GM18861 (cell line): Measurements from ENCODE around the gene AHCYL2.
"Not testable (repeated sequence)": the region's sequence is repeated elsewhere in the genome, so short reads cannot be mapped to it uniquely, and the experiment has no call there.

ENCODE experiments used
- ATAC-seq: cut with Tn5 transposase; IDR thresholded peaks from one replicate; pipeline ENCODE4 v1.9.1; 2021; ENCODE audit not compliant: unreplicated experiment

AHCYL2 gene

DNA sequence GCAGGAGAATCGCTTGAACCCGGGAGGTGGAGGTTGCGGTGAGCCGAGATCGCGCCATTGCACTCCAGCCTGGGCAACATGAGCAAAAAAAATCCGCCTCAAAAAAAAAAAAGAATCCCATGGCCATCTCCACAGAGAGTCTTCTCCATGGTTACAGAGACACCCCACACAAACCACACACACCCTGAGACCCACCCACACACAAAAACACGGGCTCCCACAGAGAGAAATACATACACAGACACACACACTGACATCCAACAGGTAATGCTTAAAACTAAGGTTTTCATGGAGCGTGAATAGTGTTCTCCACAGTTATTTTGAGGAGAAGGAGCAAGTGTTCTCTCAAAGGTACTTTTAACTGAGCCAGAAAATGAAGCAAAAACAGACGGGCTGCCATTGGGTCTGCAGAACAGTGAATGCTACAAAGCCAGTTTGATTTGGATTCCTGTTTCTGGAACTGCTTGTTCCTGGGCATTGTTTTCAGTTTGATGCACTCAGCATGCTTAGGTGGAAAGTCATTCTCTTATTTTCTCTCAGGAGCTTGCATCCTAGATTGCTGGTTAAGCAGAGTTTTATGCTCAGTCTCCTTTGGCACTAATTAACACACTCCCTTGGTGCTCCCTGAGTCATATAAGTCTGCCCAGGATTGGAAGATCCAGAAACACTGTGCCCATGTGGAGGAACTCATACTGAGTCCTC is 15.4 kb downstream of the AHCYL2 start:
- ATAC-seq: no peak

DNA sequence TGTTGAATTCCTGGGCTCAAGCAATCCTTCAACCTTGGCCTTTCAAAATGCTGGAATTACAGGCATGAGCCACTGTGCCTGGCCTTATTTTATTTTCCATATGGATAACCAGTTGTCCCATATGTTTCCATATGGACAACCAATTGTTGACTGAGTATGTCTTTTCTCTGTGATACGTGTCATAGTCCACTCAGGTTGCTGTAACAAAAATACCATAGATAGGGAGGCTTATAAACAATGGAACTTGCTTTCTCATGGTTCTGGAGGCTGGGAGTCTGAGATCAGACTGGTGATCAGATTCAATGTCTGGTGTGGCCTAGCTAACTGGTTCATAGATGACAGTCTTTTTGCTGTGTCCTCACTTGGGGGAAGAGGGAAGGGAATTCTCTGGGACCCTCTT is 19.4 kb downstream of the AHCYL2 start:
- no peak for ATAC-seq

GRCh38 chr7:129245533-129245932 is 20.7 kb downstream of the AHCYL2 start:
- no peak for ATAC-seq

GRCh38 chr7:129247087-129247486 is 22.3 kb downstream of the AHCYL2 start:
- no peak for ATAC-seq

- ATAC-seq: no peak
Measured at GRCh38 chr7:129252128-129252527, 27.3 kb downstream of the AHCYL2 start.

DNA sequence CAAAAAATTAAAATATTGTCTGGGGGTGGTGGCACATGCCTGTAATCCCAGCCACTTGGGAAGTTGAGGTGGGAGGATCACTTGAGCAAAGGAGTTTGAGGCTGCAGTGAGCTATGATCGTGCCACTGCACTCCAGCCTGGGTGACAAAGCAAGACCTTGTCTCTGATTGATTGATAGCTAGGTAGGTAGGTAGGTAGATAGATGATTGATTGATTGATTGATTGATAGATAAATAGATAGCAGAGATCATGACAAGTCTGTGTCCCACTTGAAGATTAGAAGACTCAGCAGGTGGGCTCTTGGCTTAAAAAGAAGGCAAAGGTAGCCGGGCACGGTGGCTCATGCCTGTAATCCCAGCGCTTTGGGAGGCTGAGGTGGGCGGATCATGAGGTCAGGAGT is 27.8 kb downstream of the AHCYL2 start:
- ATAC-seq: not testable (repeated sequence)

- ATAC-seq: no peak
Measured at GRCh38 chr7:129255800-129256199, 31.0 kb downstream of the AHCYL2 start.

GRCh38 chr7:129256221-129256620 is 31.4 kb downstream of the AHCYL2 start:
- no peak for ATAC-seq

DNA sequence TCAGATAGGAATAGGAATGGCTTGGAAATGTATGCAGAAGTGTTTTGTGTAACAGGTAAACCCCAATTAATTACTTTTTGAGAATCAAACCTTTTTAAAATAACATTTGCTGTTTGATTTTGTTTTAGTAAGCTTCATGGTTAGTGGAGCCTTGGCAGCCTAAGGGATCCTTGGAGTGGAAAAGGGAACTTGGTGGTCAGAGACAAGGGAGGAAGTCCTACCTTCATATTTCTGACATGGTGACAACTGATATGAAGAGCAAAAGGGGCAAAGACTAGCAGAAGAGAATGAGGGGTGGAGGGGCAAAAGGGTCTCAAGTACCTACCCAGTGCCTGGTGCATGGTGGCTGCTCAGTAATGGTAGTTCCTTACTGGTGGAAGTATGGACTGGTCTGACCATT is 32.3 kb downstream of the AHCYL2 start:
- ATAC-seq: no peak

DNA sequence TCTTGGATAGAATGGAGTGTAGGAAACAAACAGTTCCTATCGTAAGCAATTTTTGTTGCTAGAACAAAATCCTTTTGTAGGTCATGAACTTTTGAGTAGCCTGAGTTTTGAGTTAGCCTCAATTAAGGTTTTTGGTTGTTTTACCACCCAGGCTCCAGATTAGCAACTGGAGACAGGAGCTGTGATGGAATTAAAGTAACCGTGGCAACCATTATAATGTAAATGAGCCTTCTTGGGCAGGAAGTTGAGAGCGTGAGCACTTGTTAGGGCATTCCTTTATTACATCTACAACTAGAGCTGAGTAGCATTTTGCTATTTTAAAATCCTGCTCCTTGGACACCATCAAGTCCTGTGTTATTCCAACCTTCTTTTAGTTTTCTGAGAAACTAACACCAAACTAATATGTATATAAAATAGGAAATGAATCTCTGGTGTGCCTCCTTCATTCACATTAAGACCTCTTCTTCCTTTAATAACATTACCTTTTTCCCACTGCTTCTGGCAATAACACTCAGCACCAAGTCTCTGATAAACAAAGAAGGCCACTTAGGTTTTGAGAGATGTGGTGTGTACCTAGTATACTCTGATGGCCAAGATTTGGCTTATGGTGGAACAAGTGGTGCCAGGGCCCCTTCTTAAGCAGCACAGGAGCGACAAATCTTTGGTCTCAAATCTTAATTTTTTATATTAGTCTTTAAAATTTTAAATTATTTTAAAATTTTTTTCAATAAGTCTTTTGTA is 34.0 kb downstream of the AHCYL2 start:
- no peak for ATAC-seq

GRCh38 chr7:129262324-129262723 is 37.5 kb downstream of the AHCYL2 start:
- no peak for ATAC-seq

DNA sequence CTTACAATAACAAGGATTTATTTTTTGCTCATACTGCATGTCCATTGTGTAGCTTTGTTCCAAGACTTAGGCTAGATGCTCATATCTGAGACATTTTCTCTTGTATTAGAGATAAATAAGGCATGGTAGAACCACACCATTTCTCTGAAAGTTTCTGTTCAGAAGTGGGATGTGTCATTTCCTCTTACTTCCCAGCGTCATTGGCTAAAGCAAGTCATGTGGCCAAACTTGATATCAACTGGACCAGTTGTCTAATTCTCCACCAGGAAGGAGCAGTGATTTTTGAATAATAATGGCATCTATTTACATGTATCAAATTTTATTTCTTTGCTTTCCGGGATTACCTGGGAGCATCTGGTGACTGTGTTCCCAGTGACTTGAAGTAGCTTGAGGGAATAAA is 38.3 kb downstream of the AHCYL2 start:
- no peak for ATAC-seq

- no peak for ATAC-seq
Measured at GRCh38 chr7:129264534-129264933, 39.7 kb downstream of the AHCYL2 start.

- no peak for ATAC-seq
Measured at GRCh38 chr7:129265328-129265727, 40.5 kb downstream of the AHCYL2 start.

- ATAC-seq: no peak
Measured at GRCh38 chr7:129266181-129266580, 41.4 kb downstream of the AHCYL2 start.

- ATAC-seq: no peak
Measured at GRCh38 chr7:129270077-129270476, 45.2 kb downstream of the AHCYL2 start.

DNA sequence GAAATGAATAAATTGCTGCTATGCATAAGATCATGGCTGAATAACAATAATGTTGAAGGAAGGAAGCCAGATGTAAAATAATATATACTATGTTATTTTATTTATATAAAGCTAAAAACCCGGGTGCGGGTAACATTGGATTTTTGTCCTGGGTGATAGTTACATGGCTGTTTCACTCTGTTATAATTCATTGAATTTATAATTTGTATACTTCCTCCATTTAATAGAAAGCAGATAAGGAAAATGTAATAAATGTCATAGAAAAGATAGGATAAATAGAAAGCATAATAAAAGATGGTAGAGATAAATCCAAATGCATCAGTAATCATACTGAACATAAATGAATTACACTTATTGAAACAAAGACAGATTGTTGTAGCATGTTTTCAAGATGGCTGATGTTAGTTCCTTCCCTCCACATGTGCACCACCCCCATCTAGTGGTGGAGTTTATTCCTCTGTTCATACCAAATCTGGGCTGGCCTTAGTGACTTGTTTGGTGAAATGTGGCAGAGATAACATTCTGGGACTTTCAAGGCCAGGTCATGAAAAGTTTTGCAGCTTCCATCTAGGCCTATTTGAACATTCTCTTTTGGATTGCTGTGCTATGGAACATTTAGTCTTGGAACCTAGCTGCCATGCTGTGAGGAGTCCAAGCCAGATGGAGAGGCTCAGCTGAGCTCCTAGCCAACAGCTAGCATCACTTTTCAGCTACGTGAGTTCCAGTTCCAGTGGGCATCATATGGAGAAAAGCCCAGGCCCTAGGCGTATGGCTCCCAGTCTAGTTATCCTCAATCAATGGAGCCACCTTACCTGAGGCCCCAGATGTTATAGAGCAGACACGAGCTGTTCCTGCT is 46.9 kb downstream of the AHCYL2 start:
- no peak for ATAC-seq

GRCh38 chr7:129273936-129274335 is 49.1 kb downstream of the AHCYL2 start:
- no peak for ATAC-seq

DNA sequence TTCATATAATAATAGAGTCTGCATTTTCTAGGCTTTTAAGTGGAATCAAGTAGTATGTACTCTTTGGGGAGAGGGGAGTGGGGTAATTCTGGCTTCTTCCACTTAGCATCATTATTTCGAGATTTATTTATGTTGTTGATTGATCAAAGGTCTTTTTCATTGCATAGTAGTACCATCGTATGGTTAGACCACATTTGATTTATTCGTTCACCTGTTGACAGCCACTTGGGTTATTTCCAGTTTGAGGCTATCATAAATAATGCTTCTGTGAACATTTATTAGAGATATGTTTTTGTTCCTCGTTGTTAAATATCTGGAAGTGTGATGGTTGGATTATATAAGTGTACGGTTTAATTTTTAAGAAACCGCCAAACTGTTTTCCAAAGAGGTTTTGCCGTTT is 52.8 kb downstream of the AHCYL2 start:
- no peak for ATAC-seq

DNA sequence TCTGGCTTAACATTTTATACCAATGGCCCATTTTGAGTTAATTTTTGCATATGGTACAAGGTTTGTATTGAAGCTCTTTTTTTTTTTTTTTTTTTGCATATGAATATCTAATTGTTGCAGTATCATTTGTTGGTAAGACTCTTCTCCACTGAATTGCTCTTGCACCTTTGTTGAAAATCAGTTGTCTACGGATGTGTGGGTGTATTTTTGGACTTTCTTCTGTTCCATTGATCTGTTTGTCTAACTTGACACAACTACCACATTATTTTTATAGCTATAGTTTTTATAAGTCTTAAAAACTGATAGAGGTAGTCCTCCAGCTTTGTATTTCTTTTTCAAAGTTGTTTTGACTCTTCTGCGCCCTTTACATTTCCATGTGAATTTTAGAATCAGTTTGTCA is 53.9 kb downstream of the AHCYL2 start:
- ATAC-seq: no peak

- no peak for ATAC-seq
Measured at GRCh38 chr7:129279757-129280156, 54.9 kb downstream of the AHCYL2 start.

DNA sequence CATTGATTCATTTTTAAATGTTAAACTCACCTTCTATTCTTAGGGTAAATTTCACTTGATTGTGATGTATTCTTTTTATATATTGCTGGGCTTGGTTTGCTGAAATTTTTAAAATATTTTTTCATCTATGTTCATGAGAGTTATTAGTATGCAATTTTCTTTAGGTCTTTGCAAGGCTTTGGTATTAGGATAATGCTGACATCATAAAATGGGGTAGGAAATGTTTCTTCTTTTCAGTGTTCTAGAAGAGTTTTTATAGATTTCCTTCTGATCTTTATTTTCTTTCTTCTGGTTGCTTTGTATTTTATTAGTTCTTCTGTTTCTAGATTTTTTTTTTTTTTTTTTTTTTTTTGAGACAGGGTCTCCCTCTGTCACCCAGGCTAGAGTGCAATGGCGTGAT is 56.3 kb downstream of the AHCYL2 start:
- no peak for ATAC-seq
